ENCODE measurements around the gene PIP5KL1.

- TF ChIP-seq POLR2AphosphoS5 (IDR thresholded peaks at IDR 0.05) (no peak), CTCF (IDR thresholded peaks at IDR 0.05) (no peak), POLR2A (IDR thresholded peaks at IDR 0.05) (no peak), EP300 (IDR thresholded peaks at IDR 0.05) (no peak)
These were observed 11.3 kb upstream of the PIP5KL1 start for GRCh38 chr9:127941961-127942215.
